ENCODE data around the gene CEP126.

Gene CEP126

GRCh38 chr11:102006835-102007566 lies 92.2 kb downstream of the CEP126 start:
- in situ Hi-C loops (cut with MboI; ENCODE audit: low sequenced_read_pairs): no loop called here

GRCh38 chr11:102007567-102008437 lies 93.0 kb downstream of the CEP126 start:
- in situ Hi-C loops (cut with MboI; ENCODE audit: low sequenced_read_pairs): no loop called here

- in situ Hi-C loops (cut with MboI; ENCODE audit: low sequenced_read_pairs): no loop called here
These were observed 96.1 kb downstream of the CEP126 start for GRCh38 chr11:102010776-102011494.

GRCh38 chr11:102012946-102013345 lies 98.1 kb downstream of the CEP126 start:
- in situ Hi-C loops (cut with MboI; ENCODE audit: low sequenced_read_pairs): no loop called here

- in situ Hi-C loops (cut with MboI; ENCODE audit: low sequenced_read_pairs): no loop called here
These were observed 99.9 kb downstream of the CEP126 start for GRCh38 chr11:102014756-102015155.

GRCh38 chr11:102017026-102017425 lies 102.2 kb downstream of the CEP126 start:
- in situ Hi-C loops (cut with MboI; ENCODE audit: low sequenced_read_pairs): no loop called here

- in situ Hi-C loops (cut with MboI; ENCODE audit: low sequenced_read_pairs): no loop called here
These were observed 111.4 kb downstream of the CEP126 start for GRCh38 chr11:102026217-102026616.

GRCh38 chr11:102026959-102027358 lies 112.1 kb downstream of the CEP126 start:
- in situ Hi-C loops (cut with MboI; ENCODE audit: low sequenced_read_pairs): no loop called here

GRCh38 chr11:102036757-102037156 lies 121.9 kb downstream of the CEP126 start:
- in situ Hi-C loops (cut with MboI; ENCODE audit: low sequenced_read_pairs): no loop called here

- in situ Hi-C loops (cut with MboI; ENCODE audit: low sequenced_read_pairs): no loop called here
These were observed 132.0 kb downstream of the CEP126 start for GRCh38 chr11:102046841-102047240.

- in situ Hi-C loops (cut with MboI; ENCODE audit: low sequenced_read_pairs): no loop called here
These were observed 132.6 kb downstream of the CEP126 start, which contains the start of gene CFAP300 for GRCh38 chr11:102047305-102047924. Gene CFAP300 (plus strand): TSS chr11:102047437. CDS start chr11:102047471, 34 bp downstream.
